Spleen (tissue), 7 donors: ENCODE data around the gene SCAMP4.

Source experiments
- CTCF ChIP-seq, 11 experiments: fragments of 200-600 bp in 7 of 11; fragments of 450-650 bp in 4 of 11; sonication (generic) in 4 of 11; IDR thresholded peaks in 8 of 11; conservative IDR thresholded peaks in 3 of 11; 1 replicate in 7 of 11; 2 replicates in 4 of 11; pipeline versions ENCODE4 v1.4.0 to v1.8.0; 2016 to 2021; ENCODE audit warnings: antibody characterized with exemption in 11 of 11, inconsistent platforms in 4 of 11, mild to moderate bottlenecking in 1 of 11
- POLR2A ChIP-seq, 3 donors: fragments of 450-650 bp; IDR thresholded peaks; one replicate each; pipeline ENCODE4 v1.5.1; 2017; ENCODE audit warnings: antibody characterized with exemption in 3 of 3, mild to moderate bottlenecking in 1 of 3
- donor health status: DM: no; HTN: no; CAD: no; lungs with moderate emphysema.
- donor health status: DM: no; HTN: no; CAD: no.
- donor health status: DM: no; HTN: no; CAD: no.

- no peak for TF ChIP-seq CTCF (IDR thresholded peaks at IDR 0.05 in 8 of 11, conservative IDR thresholded peaks at IDR 0.05 in 3 of 11)
- TF ChIP-seq POLR2A (IDR thresholded peaks at IDR 0.05): no peak
Measured at GRCh38 chr19:1957562-1958248, 52.5 kb downstream of the SCAMP4 start.
